NB4 (cell line): Measurements from ENCODE around the gene KLK15.

Source experiments
- DNase-seq: peaks from one replicate; pipeline ENCODE4 v3.0.0; 2010; ENCODE audit warnings: low read depth
- H3K4me3 ChIP-seq: one replicate; pipeline ENCODE4 v1.5.1; 2011; ENCODE audit warnings: mild to moderate bottlenecking, low read depth, low read length, moderate library complexity
- CTCF ChIP-seq: IDR thresholded peaks from one replicate; pipeline ENCODE4 v1.5.1; 2012; ENCODE audit warnings: low read depth, low read length
- MYC ChIP-seq: IDR thresholded peaks from 2 replicates; pipeline ENCODE4 v1.6.1; 2011; ENCODE audit warnings: low read depth, low read length
- POLR2A ChIP-seq: IDR thresholded peaks from 2 replicates; pipeline ENCODE4 v1.6.1; 2011; ENCODE audit warnings: mild to moderate bottlenecking; ENCODE audit not compliant: insufficient read length; ENCODE audit errors: extremely low read depth
- TF ChIP-seq, protein P1 (sequence below): IDR thresholded peaks from 2 replicates; pipeline ENCODE4 v1.6.1; 2011; ENCODE audit warnings: low read depth, low read length

The KLK15 gene

GRCh38 chr19:50821622-50822021, 11.8 kb downstream of the KLK15 start:
- no peak overlapping the region for H3K4me3 ChIP-seq
- DNase-seq = no peak
- TF ChIP-seq POLR2A = no peak
- no peak for TF ChIP-seq CTCF
- TF ChIP-seq, protein P1, sequence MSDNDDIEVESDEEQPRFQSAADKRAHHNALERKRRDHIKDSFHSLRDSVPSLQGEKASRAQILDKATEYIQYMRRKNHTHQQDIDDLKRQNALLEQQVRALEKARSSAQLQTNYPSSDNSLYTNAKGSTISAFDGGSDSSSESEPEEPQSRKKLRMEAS = no peak
- no peak for TF ChIP-seq MYC

GRCh38 chr19:50821248-50821612, 12.1 kb downstream of the KLK15 start:
- TF ChIP-seq CTCF = no peak
- no peak for TF ChIP-seq MYC
- TF ChIP-seq, protein P1 = no peak
- no peak for TF ChIP-seq POLR2A
- no peak overlapping the region for H3K4me3 ChIP-seq
- DNase-seq = no peak

- peak; percentile 59 for DNase-seq
- no peak for TF ChIP-seq CTCF
- TF ChIP-seq POLR2A = no peak
- TF ChIP-seq, protein P1 = no peak
- TF ChIP-seq MYC = no peak
- no peak overlapping the region for H3K4me3 ChIP-seq
These were observed 12.7 kb downstream of the KLK15 start for GRCh38 chr19:50820549-50821247.

DNA sequence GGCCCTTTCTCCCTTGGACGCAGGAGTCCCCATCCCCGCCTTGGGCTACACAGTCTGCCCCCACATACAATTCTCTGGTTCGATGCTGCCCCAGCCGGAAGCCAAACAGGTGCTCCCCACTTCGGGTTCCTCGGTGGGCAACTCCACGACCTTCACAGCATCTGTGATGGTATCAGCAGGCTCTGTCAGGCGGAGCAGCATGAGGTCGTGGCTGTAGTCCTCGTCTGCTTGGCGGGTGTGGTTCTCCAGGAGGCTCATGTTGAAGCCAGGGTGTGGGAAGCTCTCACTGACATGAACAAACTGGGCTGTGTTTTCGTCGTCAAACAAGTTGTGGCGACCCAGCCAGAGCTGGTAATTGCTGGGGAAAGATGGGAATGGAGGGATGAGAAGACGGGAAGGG, 13.3 kb downstream of the KLK15 start:
- TF ChIP-seq MYC = no peak
- TF ChIP-seq POLR2A = no peak
- no peak for TF ChIP-seq CTCF
- TF ChIP-seq, protein P1 = no peak
- no peak overlapping the region for H3K4me3 ChIP-seq
- DNase-seq = no peak

DNA sequence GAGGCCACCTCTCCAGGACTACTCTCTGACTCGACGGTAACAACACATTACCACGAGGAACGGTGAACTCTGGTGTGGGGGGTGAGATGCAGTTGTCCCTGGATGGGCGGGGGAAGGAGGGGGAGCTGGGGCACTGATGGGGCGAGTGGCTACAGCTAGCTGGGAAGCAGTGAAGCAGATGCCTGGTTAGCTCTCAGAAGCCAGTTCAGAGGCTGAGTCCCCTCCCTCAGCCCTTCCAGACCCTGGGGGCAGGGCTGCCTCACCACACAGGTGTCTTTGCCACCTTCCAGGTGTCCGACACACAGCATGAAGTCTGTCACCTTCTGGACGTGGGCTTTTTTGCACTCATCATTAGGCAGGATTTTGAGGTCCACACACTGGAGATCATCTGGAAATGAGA, 13.7 kb downstream of the KLK15 start:
- H3K4me3 ChIP-seq = no peak overlapping the region
- TF ChIP-seq CTCF = no peak
- TF ChIP-seq, protein P1 = no peak
- no peak for TF ChIP-seq MYC
- TF ChIP-seq POLR2A = no peak
- DNase-seq = no peak
